GM12878 (cell line): ENCODE measurements around the gene GNB3. TPM values are rescaled to one million over a fixed set of nuclear protein-coding genes. Genes with fewer than 3 reads are reported as not detected.

Source experiments
- NRF1 ChIP-seq: conservative IDR thresholded peaks from 2 replicates; pipeline ENCODE4 v1.6.1; 2011; ENCODE audit warnings: mild to moderate bottlenecking, low read depth, low read length, improper control_type of control experiment
- USF1 ChIP-seq: IDR thresholded peaks from 2 replicates; pipeline ENCODE4 v1.6.1; 2011; ENCODE audit warnings: borderline replicate concordance, low read depth, mild to moderate bottlenecking, moderate library complexity, mixed read lengths, low read length; ENCODE audit not compliant: insufficient read depth; ENCODE audit errors: extremely low read length
- ZBTB33 ChIP-seq: fragments of 450-650 bp; IDR thresholded peaks from 2 replicates; pipeline ENCODE4 v1.6.1; 2017; ENCODE audit warnings: mild to moderate bottlenecking
- ZNF217 ChIP-seq: fragments of 450-650 bp; IDR thresholded peaks from 2 replicates; pipeline ENCODE4 v1.6.1; 2017; ENCODE audit warnings: antibody characterized with exemption, mild to moderate bottlenecking
- polyA plus RNA-seq, 11 experiments: library from polyadenylated mRNA; depleted of rRNA in 4 of 11; unstranded in 6 of 11; stranded (reverse) in 5 of 11; fragments of >200 nt; fragmentation: Nextera tagmentation in 4 of 11; fragmentation: Illumina TruSeq in 1 of 11; extraction: Ambion mirVana in 4 of 11; extraction: Trizol in 1 of 11; gene quantifications; 1 replicate in 1 of 11; 2 replicates in 10 of 11; pipeline versions ENCODE4 v1.2.1 to v1.2.3, GENCODE V29; 2011 to 2016; ENCODE audit warnings: inconsistent platforms in 2 of 11, missing spikeins in 2 of 11, low read depth in 1 of 11
- total RNA-seq, 4 experiments: library from RNA; depleted of rRNA in 3 of 4; stranded (reverse); fragments of >200 nt in 3 of 4; fragmentation: Illumina TruSeq in 1 of 4; extraction: Trizol in 1 of 4; gene quantifications; 2 replicates each; pipeline versions ENCODE4 v1.2.1 to v1.2.3, GENCODE V29; 2013 to 2021
- TF ChIP-seq, protein P1 (sequence below): fragments of 150-350 bp; IDR thresholded peaks from 2 replicates; pipeline ENCODE4 v1.6.1; 2016; ENCODE audit warnings: low read depth, low read length

GNB3 gene
- total and polyA plus RNA-seq, 10 of the 15 experiments (the other 5 are each of a cell fraction or from before 2014, with no cell fraction given), result 0.05 to 1.1 (median 0.36) TPM

DNA sequence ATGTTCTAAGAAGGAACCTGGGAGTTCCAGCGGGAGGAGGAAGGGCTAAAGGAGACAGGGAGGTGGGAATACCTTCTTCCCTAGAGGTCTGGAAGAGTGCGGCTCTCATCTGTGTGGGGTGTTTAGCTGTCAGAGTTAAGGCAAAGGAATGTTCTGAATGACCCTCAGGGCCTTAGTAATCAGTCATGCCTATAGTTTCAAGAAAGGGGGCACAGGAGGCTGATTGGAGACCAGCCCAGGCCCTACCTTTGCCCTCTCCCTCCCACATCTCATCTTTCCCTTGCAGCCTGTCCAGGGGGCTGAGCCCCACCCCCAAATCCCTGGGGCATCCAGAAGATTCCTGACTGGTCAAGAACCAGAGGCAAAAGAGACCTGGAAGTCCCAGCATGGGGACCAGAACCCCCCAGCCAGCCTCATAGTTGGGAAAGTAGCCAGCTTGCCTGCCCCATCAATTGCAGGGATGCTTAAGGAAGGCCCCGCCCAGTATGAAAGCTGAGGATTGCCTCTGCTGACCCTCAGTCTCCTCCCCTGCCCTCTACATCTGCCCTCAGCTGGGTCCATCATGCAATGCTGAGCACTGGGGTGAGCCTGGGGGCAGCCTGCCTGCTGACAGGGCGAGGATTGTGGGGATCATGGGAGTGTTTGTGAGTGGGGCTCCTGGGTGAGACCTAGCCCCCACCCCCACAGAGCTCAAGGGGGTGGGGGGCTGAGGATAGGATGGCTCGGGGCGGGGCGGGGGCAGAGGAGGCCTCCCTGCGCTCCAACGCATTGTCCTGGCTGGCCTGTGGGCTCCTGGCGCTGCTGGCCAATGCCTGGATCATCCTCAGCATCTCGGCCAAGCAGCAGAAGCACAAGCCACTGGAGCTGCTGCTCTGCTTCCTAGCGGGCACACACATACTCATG lies 17.3 kb upstream of the GNB3 start (continued):
- no peak for TF ChIP-seq NRF1
- no peak for TF ChIP-seq USF1
- no peak for TF ChIP-seq ZNF217
- TF ChIP-seq, protein P1, sequence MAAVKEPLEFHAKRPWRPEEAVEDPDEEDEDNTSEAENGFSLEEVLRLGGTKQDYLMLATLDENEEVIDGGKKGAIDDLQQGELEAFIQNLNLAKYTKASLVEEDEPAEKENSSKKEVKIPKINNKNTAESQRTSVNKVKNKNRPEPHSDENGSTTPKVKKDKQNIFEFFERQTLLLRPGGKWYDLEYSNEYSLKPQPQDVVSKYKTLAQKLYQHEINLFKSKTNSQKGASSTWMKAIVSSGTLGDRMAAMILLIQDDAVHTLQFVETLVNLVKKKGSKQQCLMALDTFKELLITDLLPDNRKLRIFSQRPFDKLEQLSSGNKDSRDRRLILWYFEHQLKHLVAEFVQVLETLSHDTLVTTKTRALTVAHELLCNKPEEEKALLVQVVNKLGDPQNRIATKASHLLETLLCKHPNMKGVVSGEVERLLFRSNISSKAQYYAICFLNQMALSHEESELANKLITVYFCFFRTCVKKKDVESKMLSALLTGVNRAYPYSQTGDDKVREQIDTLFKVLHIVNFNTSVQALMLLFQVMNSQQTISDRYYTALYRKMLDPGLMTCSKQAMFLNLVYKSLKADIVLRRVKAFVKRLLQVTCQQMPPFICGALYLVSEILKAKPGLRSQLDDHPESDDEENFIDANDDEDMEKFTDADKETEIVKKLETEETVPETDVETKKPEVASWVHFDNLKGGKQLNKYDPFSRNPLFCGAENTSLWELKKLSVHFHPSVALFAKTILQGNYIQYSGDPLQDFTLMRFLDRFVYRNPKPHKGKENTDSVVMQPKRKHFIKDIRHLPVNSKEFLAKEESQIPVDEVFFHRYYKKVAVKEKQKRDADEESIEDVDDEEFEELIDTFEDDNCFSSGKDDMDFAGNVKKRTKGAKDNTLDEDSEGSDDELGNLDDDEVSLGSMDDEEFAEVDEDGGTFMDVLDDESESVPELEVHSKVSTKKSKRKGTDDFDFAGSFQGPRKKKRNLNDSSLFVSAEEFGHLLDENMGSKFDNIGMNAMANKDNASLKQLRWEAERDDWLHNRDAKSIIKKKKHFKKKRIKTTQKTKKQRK, result no peak
- TF ChIP-seq ZBTB33, result no peak
